GM12878 (cell line): ENCODE results near the gene STK35. TPM values are rescaled to one million over a fixed set of nuclear protein-coding genes. Genes with fewer than 3 reads are reported as not detected.

Experiments used
- ATAC-seq: fragments of 200-7000 bp; cut with Tn5 transposase; 3 replicates; pipeline ENCODE4 v1.9.1; 2020; ENCODE audit warnings: mild to moderate bottlenecking, moderate library complexity
- BruUV-seq: library from RNA; stranded (reverse); fragments of 400-500 nt; replicated peaks from 2 replicates; lab custom pipeline; 2021; lab: Mats Ljungman, UMichigan
- CTCF ChIA-PET: fragments of 300-600 bp; sonication (Branson Sonifier 250); formaldehyde crosslinking; extraction: SDS; loops from one replicate; lab custom pipeline; 2021; ENCODE audit warnings: inconsistent platforms; lab: Yijun Ruan, JAX
- POLR2A ChIA-PET: fragments of 350-600 bp; formaldehyde crosslinking; extraction: SDS; loops from one replicate; lab custom pipeline; 2021; ENCODE audit warnings: inconsistent platforms; lab: Charles Lee
- RAD21 ChIA-PET: fragments of 300-600 bp; sonication (Branson Sonifier 250); formaldehyde crosslinking; loops from one replicate; lab custom pipeline; 2023; ENCODE audit warnings: antibody characterized with exemption; ENCODE audit not compliant: unreplicated experiment; lab: Charles Lee
- SMC1A ChIA-PET: fragments of 300-600 bp; sonication (Branson Sonifier 250); formaldehyde crosslinking; loops from one replicate; lab custom pipeline; 2023; ENCODE audit not compliant: unreplicated experiment, uncharacterized antibody; lab: Charles Lee
- DNase-seq: peaks from one replicate; pipeline ENCODE4 v3.0.0-alpha.2; 2011; ENCODE audit warnings: low read depth, low spot score
- FAIRE-seq: peaks from 3 replicates; lab custom pipeline; 2011; peaks lifted over from hg19 to GRCh38; lab: Jason Lieb, UNC
- H2AFZ ChIP-seq: 2 replicates; pipeline ENCODE4 v1.6.0; 2011; ENCODE audit warnings: low read depth, low read length, control low read depth; ENCODE audit not compliant: control insufficient read depth
- H3K27ac ChIP-seq: 2 replicates; pipeline ENCODE4 v1.5.1; 2011; ENCODE audit warnings: control low read depth; ENCODE audit not compliant: control insufficient read depth, insufficient read depth
- H3K27me3 ChIP-seq, 2 experiments: replicated peaks in 1 of 2; 2 replicates each; pipeline versions ENCODE4 v1.6.0 to v1.6.1; 2011; ENCODE audit warnings: low read length in 1 of 2; ENCODE audit not compliant: control insufficient read depth in 2 of 2, insufficient read depth in 2 of 2
- H3K36me3 ChIP-seq, 2 experiments: 2 replicates each; pipeline ENCODE4 v1.5.1; 2011; ENCODE audit warnings: low read length in 1 of 2; ENCODE audit not compliant: control insufficient read depth in 2 of 2, insufficient read depth in 2 of 2
- H3K4me1 ChIP-seq: 2 replicates; pipeline ENCODE4 v1.6.1; 2011; ENCODE audit warnings: mild to moderate bottlenecking, low read length, moderate library complexity, mixed read lengths; ENCODE audit not compliant: control insufficient read depth, insufficient read depth
- H3K4me2 ChIP-seq: 2 replicates; pipeline ENCODE4 v1.6.0; 2011; ENCODE audit warnings: control low read depth; ENCODE audit not compliant: control insufficient read depth, insufficient read depth
- H3K4me3 ChIP-seq: fragments of 200-600 bp; sonication (generic); 2 replicates; pipeline ENCODE4 v1.5.1; 2016
- H3K79me2 ChIP-seq: 2 replicates; pipeline ENCODE4 v1.6.0; 2011; ENCODE audit warnings: low read length; ENCODE audit not compliant: control insufficient read depth, insufficient read depth
- H3K9ac ChIP-seq: 2 replicates; pipeline ENCODE4 v1.8.0; 2011; ENCODE audit warnings: low read length, control low read depth, mixed read lengths; ENCODE audit not compliant: control insufficient read depth, insufficient read depth
- H3K9me3 ChIP-seq: replicated peaks from 3 replicates; pipeline ENCODE4 v1.5.1; 2011; ENCODE audit warnings: mild to moderate bottlenecking, low read length; ENCODE audit not compliant: control insufficient read depth, insufficient read depth
- H4K20me1 ChIP-seq: 2 replicates; pipeline ENCODE4 v1.6.0; 2011; ENCODE audit not compliant: control insufficient read depth, insufficient read depth
- BCLAF1 ChIP-seq: fragments of 450-650 bp; IDR thresholded peaks from 2 replicates; pipeline ENCODE4 v1.6.1; 2017; ENCODE audit warnings: antibody characterized with exemption, mild to moderate bottlenecking, moderate library complexity
- CEBPB ChIP-seq, 2 experiments: fragments of 150-350 bp in 1 of 2; IDR thresholded peaks; 2 replicates each; pipeline ENCODE4 v1.6.1; 2012 to 2014; ENCODE audit warnings: low read depth in 2 of 2, low read length in 2 of 2, borderline replicate concordance in 1 of 2, inconsistent platforms in 1 of 2
- EP300 ChIP-seq, 2 experiments: fragments of 150-350 bp in 1 of 2; IDR thresholded peaks; 2 replicates each; pipeline ENCODE4 v1.6.1; 2011 to 2012; ENCODE audit warnings: low read depth in 2 of 2, low read length in 2 of 2, borderline replicate concordance in 1 of 2, improper control_type of control experiment in 1 of 2, inconsistent platforms in 1 of 2; ENCODE audit not compliant: control insufficient read depth in 1 of 2
- JUNB ChIP-seq: IDR thresholded peaks from 2 replicates; pipeline ENCODE4 v1.6.1; 2016; ENCODE audit warnings: antibody characterized with exemption, mild to moderate bottlenecking
- JUND ChIP-seq: IDR thresholded peaks from 2 replicates; pipeline ENCODE4 v1.6.1; 2012; ENCODE audit warnings: low read depth, mild to moderate bottlenecking, low read length, improper control_type of control experiment, moderate library complexity
- KAT2A ChIP-seq: conservative IDR thresholded peaks from 2 replicates; pipeline ENCODE4 v1.6.1; 2011; ENCODE audit warnings: low read depth, low read length; ENCODE audit not compliant: control insufficient read depth
- KDM1A ChIP-seq: fragments of 200-600 bp; sonication (generic); IDR thresholded peaks from 2 replicates; pipeline ENCODE4 v1.6.1; 2016; ENCODE audit warnings: borderline replicate concordance
- MTA3 ChIP-seq: IDR thresholded peaks from 2 replicates; pipeline ENCODE4 v1.6.1; 2012; ENCODE audit warnings: low read length, inconsistent platforms, borderline replicate concordance
- SP1 ChIP-seq: IDR thresholded peaks from one replicate; pipeline ENCODE4 v1.6.1; 2011; ENCODE audit warnings: low read depth, low read length
- USF2 ChIP-seq: IDR thresholded peaks from 2 replicates; pipeline ENCODE4 v1.6.1; 2011; ENCODE audit warnings: low read depth, low read length, improper control_type of control experiment, borderline replicate concordance
- ZBTB11 ChIP-seq: fragments of 450-650 bp; formaldehyde crosslinking; IDR thresholded peaks from 2 replicates; pipeline ENCODE4 v1.5.0; 2022; ENCODE audit warnings: mild to moderate bottlenecking, missing genetic modification characterization
- WGBS: methylation state at CpG from one replicate; pipeline ENCODE4 v1.1.6; 2016; ENCODE audit warnings: low lambda C conversion rate; ENCODE audit not compliant: insufficient replicate concordance, insufficient coverage; ENCODE audit errors: missing lambda C conversion rate; 5-methylcytosine and 5-hydroxymethylcytosine counted together
- in situ Hi-C: fragments of 300-500 bp; cut with MboI; formaldehyde crosslinking; loops from 9 replicates; pipeline ENCODE4 v1.14.3; 2018; ENCODE audit warnings: mixed read lengths
- intact Hi-C: fragments of 100-400 bp; cut with micrococcal nuclease; formaldehyde crosslinking; loops from one replicate; pipeline ENCODE4 v1.14.2; 2022; ENCODE audit not compliant: unreplicated experiment
- polyA plus RNA-seq, 11 experiments: library from polyadenylated mRNA; depleted of rRNA in 4 of 11; unstranded in 6 of 11; stranded (reverse) in 5 of 11; fragments of >200 nt; fragmentation: Nextera tagmentation in 4 of 11; fragmentation: Illumina TruSeq in 1 of 11; extraction: Ambion mirVana in 4 of 11; extraction: Trizol in 1 of 11; gene quantifications; 1 replicate in 1 of 11; 2 replicates in 10 of 11; pipeline versions ENCODE4 v1.2.1 to v1.2.3, GENCODE V29; 2011 to 2016; ENCODE audit warnings: inconsistent platforms in 2 of 11, missing spikeins in 2 of 11, low read depth in 1 of 11
- total RNA-seq, 4 experiments: library from RNA; depleted of rRNA in 3 of 4; stranded (reverse); fragments of >200 nt in 3 of 4; fragmentation: Illumina TruSeq in 1 of 4; extraction: Trizol in 1 of 4; gene quantifications; 2 replicates each; pipeline versions ENCODE4 v1.2.1 to v1.2.3, GENCODE V29; 2013 to 2021
- TF ChIP-seq, protein P1 (sequence below): IDR thresholded peaks from 2 replicates; pipeline ENCODE4 v1.6.1; 2012; ENCODE audit warnings: mild to moderate bottlenecking, low read depth, low read length
- TF ChIP-seq, protein P2 (sequence below): IDR thresholded peaks from 2 replicates; pipeline ENCODE4 v1.6.1; 2011; ENCODE audit warnings: low read depth, mild to moderate bottlenecking, low read length, moderate library complexity, borderline replicate concordance; ENCODE audit errors: extremely low read depth

Gene STK35
- total and polyA plus RNA-seq, 10 of the 15 experiments (the other 5 are each of a cell fraction or from before 2014, with no cell fraction given) = 2.9 to 19.4 (median 9.6) TPM

GRCh38 chr20:2084703-2085102 is 16.9 kb upstream of the STK35 start:
- ChIA-PET CTCF (no interaction called here), SMC1A (no interaction called here), RAD21 (no interaction called here), POLR2A (no interaction called here)
- H3K9ac ChIP-seq = no peak overlapping the region
- FAIRE-seq = no peak
- H3K36me3 ChIP-seq = no peaks in the 10 kb centered on the region
- no peak overlapping the region for H3K27ac ChIP-seq
- H3K4me2 ChIP-seq = no peak overlapping the region
- DNase-seq = no peak
- intact Hi-C loops = no loop called here
- in situ Hi-C loops = no loop called here
- H3K79me2 ChIP-seq = no peaks in the 10 kb centered on the region
- no peaks in the 10 kb centered on the region for H4K20me1 ChIP-seq
- 27% methylated on average over 5 of the region's 5 CpGs for WGBS
- H3K9me3 ChIP-seq = no peaks in the 10 kb centered on the region
- H3K4me3 ChIP-seq = no peak overlapping the region
- no peak overlapping the region for H2AFZ ChIP-seq
- no TSS peak for BruUV-seq
- H3K4me1 ChIP-seq = no peaks in the 10 kb centered on the region
- ATAC-seq = no peak
- peaks cover 1 to 6% of the 10 kb centered on the region in 2 experiments; a peak in 3 of 4 replicates for H3K27me3 ChIP-seq
- TF ChIP-seq, protein P1, sequence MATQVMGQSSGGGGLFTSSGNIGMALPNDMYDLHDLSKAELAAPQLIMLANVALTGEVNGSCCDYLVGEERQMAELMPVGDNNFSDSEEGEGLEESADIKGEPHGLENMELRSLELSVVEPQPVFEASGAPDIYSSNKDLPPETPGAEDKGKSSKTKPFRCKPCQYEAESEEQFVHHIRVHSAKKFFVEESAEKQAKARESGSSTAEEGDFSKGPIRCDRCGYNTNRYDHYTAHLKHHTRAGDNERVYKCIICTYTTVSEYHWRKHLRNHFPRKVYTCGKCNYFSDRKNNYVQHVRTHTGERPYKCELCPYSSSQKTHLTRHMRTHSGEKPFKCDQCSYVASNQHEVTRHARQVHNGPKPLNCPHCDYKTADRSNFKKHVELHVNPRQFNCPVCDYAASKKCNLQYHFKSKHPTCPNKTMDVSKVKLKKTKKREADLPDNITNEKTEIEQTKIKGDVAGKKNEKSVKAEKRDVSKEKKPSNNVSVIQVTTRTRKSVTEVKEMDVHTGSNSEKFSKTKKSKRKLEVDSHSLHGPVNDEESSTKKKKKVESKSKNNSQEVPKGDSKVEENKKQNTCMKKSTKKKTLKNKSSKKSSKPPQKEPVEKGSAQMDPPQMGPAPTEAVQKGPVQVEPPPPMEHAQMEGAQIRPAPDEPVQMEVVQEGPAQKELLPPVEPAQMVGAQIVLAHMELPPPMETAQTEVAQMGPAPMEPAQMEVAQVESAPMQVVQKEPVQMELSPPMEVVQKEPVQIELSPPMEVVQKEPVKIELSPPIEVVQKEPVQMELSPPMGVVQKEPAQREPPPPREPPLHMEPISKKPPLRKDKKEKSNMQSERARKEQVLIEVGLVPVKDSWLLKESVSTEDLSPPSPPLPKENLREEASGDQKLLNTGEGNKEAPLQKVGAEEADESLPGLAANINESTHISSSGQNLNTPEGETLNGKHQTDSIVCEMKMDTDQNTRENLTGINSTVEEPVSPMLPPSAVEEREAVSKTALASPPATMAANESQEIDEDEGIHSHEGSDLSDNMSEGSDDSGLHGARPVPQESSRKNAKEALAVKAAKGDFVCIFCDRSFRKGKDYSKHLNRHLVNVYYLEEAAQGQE = no peak
- TF ChIP-seq USF2 (no peak), KDM1A (no peak), CEBPB (IDR thresholded peaks at IDR 0.05; ENCODE audit: borderline replicate concordance in 1 of 2, low read depth in 2 of 2, low read length in 2 of 2) (no peak), MTA3 (no peak), KAT2A (no peak), BCLAF1 (no peak), JUNB (no peak), JUND (no peak), EP300 (IDR thresholded peaks at IDR 0.05; ENCODE audit: borderline replicate concordance in 1 of 2, control insufficient read depth in 1 of 2, low read depth in 2 of 2, low read length in 2 of 2) (no peak), ZBTB11 (no peak), SP1 (no peak)
- TF ChIP-seq, protein P2, sequence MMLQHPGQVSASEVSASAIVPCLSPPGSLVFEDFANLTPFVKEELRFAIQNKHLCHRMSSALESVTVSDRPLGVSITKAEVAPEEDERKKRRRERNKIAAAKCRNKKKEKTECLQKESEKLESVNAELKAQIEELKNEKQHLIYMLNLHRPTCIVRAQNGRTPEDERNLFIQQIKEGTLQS = no peak
